GM10266 (cell line): ENCODE results near the gene CCNL1.
"Not testable (repeated sequence)": the region's sequence is repeated elsewhere in the genome, so short reads cannot be mapped to it uniquely, and the experiment has no call there.

Experiments used
- DNase-seq: peaks from one replicate; pipeline ENCODE4 v3.0.0; 2012; ENCODE audit errors: extremely low spot score
- TF ChIP-seq, protein P1 (sequence below): IDR thresholded peaks from 2 replicates; pipeline ENCODE4 v1.5.1; 2012; ENCODE audit warnings: mild to moderate bottlenecking, low read depth; ENCODE audit not compliant: control insufficient read depth, insufficient read depth; ENCODE audit errors: missing control alignments

Gene CCNL1

DNA sequence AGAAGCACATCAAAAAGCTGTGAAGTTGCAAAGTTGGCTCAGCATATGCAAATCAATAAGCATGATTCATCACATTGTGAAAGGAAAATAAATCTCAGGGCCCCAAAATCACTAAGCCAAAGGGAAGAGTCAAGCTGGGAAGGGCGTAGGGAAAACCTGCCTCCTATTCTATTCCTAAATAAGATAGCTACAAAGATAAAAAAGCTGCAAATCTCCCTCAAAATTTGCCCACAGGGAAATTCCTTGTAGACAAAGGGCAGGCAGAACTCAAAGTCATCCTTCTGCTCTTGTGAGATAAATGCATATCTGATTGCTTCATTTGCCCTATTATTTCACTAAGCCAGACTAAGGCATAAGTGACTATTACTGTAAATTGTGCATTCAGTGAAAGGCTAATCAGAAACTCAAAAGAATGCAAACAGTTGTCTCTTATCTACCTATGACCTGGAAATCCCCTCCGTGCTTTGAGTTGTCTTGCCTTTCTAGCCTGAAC is 30.5 kb upstream of the CCNL1 start:
- no peak for DNase-seq
- TF ChIP-seq, protein P1, sequence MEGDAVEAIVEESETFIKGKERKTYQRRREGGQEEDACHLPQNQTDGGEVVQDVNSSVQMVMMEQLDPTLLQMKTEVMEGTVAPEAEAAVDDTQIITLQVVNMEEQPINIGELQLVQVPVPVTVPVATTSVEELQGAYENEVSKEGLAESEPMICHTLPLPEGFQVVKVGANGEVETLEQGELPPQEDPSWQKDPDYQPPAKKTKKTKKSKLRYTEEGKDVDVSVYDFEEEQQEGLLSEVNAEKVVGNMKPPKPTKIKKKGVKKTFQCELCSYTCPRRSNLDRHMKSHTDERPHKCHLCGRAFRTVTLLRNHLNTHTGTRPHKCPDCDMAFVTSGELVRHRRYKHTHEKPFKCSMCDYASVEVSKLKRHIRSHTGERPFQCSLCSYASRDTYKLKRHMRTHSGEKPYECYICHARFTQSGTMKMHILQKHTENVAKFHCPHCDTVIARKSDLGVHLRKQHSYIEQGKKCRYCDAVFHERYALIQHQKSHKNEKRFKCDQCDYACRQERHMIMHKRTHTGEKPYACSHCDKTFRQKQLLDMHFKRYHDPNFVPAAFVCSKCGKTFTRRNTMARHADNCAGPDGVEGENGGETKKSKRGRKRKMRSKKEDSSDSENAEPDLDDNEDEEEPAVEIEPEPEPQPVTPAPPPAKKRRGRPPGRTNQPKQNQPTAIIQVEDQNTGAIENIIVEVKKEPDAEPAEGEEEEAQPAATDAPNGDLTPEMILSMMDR, result no peak

DNA sequence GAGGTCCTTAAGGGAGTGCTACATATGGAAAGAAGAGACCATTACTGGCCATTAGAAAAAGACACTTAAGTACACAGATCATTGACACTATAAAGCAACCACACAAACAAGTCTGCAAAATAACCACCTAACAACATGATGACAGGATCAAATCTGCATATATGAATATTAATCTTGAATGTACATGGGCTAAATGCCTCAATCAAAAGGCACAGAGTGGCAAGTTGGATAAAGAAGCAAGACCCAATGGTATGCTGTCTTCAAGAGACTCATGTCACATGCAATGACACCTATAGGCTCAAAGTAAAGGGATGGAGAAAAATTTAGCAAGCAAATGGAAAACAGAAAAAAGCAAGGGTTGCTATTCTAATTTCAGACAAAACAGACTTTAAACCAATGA is 28.4 kb upstream of the CCNL1 start:
- TF ChIP-seq, protein P1, result no peak
- no peak for DNase-seq

DNA sequence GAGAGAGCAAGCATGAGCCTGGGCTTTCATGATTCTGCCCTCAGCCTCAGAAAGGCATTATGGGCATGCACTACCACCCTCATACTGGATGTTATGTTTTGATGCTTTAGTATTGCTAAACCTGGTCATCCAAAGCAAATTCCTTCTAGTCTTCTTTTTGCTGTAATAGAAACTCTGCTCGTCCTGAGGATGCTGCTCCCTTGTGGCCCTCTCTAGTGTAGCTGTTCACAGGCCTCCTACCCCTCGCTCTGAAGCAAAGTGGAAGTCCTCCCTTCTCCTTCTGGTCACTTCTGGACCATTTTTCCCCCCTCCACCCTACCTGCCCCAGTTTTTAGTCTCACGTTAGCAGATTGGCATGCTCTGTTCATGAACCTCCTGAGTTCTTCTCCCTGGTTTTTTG is 22.9 kb upstream of the CCNL1 start:
- TF ChIP-seq, protein P1, result no peak
- no peak for DNase-seq

DNA sequence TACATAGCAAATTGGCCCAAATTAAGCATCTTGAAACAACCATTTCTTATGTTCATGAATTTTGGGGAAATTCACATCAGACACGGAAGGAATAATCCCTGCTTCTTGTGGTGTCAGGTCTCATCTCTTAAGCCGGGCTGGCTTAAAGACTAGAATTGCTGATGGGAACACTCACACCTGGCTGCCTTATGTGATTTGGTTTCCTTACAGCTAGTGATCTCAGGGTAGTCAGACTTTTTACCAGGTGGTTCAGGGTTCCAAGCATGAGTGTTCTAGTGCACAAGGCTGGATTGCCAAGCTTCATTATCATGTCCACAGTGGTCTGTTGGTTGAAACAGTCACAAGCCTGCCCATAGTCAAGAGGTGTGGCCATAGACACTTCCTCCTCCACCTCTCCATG is 20.3 kb upstream of the CCNL1 start:
- no peak for DNase-seq
- TF ChIP-seq, protein P1, result no peak

DNA sequence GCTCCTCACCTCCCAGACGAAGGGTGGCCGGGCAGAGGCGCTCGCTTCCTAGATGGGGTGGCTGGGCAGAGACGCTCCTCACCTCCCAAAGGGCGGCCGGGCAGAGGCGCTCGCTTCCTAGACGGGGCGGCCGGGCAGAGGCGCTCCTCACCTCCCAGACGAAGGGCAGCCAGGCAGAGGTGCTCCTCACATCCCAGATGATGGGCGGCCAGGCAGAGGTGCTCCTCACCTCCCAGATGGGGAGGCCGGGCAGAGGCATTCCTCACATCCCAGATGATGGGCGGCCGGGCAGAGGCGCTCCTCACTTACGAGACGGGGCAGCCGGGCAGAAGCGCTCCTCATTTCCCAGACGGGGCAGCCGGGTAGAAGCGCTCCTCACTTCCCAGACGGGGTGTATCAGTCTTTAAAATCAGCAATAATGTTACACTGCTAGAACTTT is 19.4 kb upstream of the CCNL1 start:
- TF ChIP-seq, protein P1, result no peak

DNA sequence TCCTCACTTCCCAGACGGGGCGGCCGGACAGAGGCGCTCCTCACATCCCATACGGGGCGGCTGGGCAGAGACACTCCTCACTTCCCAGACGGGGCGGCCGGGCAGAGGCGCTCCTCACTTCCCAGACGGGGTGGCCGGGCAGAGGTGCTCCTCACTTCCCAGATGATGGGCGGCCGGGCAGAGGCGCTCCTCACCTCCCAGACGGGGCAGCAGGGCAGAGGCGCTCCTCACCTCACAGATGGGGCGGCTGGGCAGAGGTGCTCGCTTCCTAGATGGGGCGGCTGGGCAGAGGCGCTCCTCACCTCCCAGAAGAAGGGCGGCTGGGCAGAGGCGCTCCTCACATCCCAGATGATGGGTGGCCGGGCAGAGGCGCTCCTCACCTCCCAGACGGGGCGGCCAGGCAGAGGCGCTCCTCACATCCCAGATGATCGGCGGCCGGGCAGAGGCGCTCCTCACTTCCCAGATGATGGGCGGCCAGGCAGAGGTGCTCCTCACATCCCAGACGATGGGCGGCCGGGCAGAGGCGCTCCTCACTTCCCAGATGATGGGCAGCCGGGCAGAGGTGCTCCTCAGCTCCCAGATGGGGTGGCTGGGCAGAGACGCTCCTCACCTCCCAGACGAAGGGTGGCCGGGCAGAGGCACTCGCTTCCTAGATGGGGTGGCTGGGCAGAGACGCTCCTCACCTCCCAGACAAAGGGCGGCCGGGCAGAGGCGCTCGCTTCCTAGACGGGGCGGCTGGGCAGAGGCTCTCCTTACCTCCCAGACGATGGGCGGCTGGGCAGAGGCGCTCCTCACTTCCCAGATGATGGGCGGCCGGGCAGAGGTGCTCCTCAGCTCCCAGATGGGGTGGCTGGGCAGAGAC is 18.8 kb upstream of the CCNL1 start:
- DNase-seq, result not testable (repeated sequence)

More for the DNA sequence above, 19.4 kb upstream of the CCNL1 start:
- DNase-seq, result no peak

DNA sequence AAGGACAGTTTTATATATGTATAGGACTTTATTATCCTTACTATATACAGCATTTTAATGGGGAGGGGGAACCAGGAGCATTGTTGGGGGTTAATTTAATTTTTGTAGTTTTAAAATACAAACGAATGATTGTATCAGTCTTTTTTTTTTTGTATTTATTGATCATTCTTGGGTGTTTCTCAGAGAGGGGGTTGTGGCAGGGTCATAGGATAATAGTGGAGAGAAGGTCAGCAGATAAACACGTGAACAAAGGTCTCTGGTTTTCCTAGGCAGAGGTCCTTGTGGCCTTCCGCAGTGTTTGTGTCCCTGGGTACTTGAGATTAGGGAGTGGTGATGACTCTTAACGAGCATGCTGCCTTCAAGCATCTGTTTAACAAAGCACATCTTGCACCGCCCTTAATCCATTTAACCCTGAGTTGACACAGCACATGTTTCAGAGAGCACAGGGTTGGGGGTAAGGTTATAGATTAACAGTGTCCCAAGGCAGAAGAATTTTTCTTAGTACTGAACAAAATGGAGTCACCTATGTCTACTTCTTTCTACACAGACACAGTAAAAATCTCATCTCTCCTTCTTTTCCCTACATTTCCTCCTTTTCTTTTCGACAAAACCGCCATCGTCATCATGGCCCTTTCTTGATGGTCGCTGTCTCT is 18.0 kb upstream of the CCNL1 start:
- not testable (repeated sequence) for DNase-seq

DNA sequence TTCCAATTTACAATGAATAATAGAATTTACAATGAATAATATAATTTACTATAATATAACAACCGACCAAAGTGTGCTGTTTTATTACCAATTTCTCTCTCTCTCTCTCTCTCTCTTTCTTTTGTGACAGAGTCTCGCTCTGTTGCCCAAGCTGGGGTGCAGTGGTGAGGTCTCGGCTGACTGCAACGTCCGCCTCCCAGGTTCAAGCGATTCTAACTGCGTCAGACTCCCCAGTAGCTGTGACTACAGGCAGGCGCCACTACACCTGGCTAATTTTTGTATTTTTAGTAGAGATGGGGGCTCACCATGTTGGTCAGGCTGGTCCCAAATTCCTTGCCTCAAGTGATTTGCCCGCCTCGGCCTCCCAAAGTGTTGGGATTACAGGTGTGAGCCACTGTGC is 17.0 kb upstream of the CCNL1 start:
- TF ChIP-seq, protein P1, result no peak
- DNase-seq, result no peak
